GM12875 (cell line): ENCODE data around the gene DLX2.

Experiments used
- H3K4me3 ChIP-seq: one replicate; pipeline ENCODE4 v1.5.1; 2011; ENCODE audit warnings: low read depth, low read length, control low read depth
- TF ChIP-seq, protein P1 (sequence below): IDR thresholded peaks from 2 replicates; pipeline ENCODE4 v1.5.1; 2011; ENCODE audit warnings: low read depth, mild to moderate bottlenecking, control low read depth, inconsistent platforms, low read length, moderate library complexity, borderline replicate concordance; ENCODE audit not compliant: insufficient read depth

Gene DLX2

DNA sequence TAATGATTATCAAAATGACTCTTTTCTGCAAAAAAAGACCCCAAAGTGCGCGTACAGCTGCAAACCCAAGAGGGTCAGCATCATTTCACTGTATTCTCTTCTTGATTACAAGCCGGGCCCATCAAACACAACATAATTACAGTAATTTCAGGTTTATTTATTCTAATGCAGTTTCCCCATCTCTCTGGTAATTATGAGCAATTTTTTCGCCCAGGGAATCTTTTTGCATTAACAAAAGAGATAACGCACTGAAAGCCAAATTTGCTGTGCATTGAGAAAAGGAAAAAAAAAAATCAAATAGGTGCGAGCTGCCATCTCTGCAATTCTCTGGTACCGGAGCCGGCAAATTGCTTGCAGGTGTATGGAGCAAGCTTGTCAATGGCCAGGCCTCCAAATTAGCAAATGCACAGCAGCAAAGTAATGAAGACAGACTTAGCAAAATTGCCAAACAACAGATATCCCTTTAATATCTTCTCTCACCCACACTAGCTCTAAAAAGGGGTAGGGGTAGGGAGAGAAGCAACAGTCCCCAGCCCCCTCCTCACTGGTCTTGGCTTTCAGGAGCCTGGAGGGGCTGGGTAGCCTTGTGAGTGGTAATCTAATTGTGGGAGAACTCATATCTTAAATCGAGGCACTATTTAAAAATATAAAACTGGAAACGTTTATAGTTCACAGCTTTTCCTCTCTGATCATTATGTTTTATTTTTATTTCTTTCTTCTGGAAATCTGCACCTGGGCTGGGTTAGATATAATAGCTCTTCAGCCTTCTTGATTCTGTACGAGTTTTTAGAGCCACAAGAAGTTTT lies 10.7 kb downstream of the DLX2 start:
- TF ChIP-seq, protein P1, sequence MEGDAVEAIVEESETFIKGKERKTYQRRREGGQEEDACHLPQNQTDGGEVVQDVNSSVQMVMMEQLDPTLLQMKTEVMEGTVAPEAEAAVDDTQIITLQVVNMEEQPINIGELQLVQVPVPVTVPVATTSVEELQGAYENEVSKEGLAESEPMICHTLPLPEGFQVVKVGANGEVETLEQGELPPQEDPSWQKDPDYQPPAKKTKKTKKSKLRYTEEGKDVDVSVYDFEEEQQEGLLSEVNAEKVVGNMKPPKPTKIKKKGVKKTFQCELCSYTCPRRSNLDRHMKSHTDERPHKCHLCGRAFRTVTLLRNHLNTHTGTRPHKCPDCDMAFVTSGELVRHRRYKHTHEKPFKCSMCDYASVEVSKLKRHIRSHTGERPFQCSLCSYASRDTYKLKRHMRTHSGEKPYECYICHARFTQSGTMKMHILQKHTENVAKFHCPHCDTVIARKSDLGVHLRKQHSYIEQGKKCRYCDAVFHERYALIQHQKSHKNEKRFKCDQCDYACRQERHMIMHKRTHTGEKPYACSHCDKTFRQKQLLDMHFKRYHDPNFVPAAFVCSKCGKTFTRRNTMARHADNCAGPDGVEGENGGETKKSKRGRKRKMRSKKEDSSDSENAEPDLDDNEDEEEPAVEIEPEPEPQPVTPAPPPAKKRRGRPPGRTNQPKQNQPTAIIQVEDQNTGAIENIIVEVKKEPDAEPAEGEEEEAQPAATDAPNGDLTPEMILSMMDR = no peak
- no peak overlapping the region for H3K4me3 ChIP-seq

- TF ChIP-seq, protein P1 = no peak
- H3K4me3 ChIP-seq = no peak overlapping the region
Observed at GRCh38 chr2:172091000-172091641, 11.6 kb downstream of the DLX2 start.

DNA sequence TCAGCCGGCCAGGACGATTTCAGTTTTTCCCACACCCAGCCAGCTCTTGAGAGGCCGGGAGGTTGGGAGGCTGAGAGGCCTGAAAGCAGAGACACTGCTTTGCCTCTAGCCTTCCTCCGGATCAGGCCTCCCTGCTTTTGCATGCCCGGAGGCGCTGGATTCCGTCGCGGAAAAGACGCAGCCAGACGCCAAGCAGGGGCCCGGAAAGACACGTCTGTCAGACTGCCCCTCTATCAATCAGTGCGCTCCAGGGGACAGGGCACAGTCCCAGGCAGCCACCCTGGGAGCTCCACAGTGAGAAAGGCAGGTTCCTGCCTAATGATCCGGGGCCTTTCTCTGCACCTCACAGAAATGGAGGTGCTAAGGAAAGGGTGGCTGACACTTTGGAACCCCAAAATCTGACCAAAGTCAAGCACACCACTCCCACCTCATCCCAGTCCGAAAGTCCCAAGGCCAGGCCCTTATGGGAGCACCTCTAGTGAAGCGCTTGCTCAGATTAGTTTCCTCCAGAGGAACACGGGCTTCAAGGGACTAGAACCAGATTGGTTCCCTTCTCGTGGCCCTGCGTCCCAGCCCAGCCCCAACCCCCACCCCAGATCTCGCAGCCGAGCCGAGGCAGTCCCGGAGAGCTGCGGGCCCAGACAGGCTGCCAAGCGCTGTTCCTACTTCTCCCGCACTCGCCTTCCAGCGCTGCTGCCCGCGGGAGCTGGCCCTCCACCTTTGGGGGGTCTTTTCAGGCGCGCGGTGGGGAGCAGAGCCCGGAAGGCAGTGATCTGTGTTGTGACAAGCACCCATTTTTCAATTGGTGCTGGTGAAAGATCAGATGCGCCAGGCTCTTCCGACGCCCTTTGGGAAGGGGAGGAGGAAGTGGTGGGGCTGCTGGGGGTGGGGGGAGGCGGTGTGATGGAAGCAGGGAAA lies 12.4 kb downstream of the DLX2 start:
- TF ChIP-seq, protein P1 = no peak
- H3K4me3 ChIP-seq = no peak overlapping the region

DNA sequence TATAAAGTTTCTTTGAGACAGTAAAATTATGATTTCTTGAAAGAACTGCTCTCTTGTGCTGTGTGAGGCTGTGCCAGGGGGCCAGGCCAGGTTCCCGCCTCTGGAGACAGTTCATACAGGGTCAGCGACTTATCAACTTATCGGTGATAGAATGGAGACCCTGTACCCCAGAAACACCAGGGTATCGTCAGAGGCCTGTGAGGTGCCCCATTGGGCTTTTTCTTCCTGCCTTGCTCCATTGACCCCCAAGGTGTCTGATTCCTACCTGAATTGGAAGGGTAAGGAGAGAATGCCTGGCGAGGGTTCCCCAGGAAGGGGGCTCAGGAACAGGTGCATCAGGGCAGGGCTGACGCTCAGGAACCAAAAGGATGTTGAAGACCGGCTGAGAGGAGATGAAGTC lies 13.1 kb downstream of the DLX2 start:
- no peak overlapping the region for H3K4me3 ChIP-seq
- TF ChIP-seq, protein P1 = no peak

- no peak overlapping the region for H3K4me3 ChIP-seq
- TF ChIP-seq, protein P1 = no peak
Observed at GRCh38 chr2:172089005-172089504, 13.6 kb downstream of the DLX2 start.

DNA sequence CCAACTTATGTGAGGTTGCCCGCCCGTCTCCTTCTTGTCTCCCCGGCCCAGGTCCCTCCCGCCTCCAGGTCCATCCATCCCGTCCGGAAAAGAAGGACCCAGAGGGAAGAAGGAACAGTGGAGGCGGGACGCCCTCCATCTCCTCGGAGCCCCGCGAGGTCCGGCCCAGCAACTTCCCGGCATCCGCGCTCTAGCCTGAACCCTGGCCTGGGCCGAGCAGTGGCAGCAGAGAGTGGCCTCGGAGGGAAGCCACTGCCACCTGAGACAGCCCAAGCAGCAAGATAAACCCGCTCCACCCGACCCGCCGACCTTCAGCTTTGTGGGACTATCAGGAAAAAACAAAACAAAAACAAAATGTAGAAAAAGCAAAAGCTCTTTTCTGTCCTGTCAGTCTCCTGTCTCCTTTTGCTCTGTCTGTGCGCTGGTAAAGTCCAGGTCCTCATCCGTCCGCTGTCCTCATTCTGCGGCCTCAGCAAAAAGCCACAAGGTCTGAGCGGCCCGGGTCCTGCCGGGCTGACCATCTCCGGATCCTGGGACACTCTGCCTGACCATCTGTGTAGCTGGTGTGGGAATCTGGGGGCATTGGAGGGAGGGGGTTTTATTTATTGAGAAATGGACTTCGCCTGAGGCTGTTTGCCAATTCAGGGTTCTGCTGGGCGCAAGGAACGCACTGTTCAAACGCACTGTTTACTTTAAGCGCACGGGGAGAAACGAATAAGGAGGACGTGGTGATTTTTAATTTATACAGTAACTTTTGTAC lies 14.3 kb downstream of the DLX2 start:
- no peak overlapping the region for H3K4me3 ChIP-seq
- TF ChIP-seq, protein P1 = no peak
